ENCODE results near the gene LHB. TPM values are rescaled to one million over a fixed set of nuclear protein-coding genes. Genes with fewer than 3 reads are reported as not detected.
"Not testable (repeated sequence)": the region's sequence is repeated elsewhere in the genome, so short reads cannot be mapped to it uniquely, and the experiment has no call there.

Gene LHB
- total RNA-seq, 1 donor from 2014 or later, result not detected

GRCh38 chr19:49049011-49049410 is 32.1 kb upstream of the LHB start, which contains the start of gene CGB8:
TSS of gene CGB8 (minus strand) at chr19:49049111. CDS start at chr19:49048739, 372 bp downstream.
- not testable (repeated sequence) for H3K4me3 ChIP-seq (ENCODE audit: low read depth, low read length); FAIRE-seq; H3K36me3 ChIP-seq (ENCODE audit: control insufficient read depth, insufficient read depth, low read length); DNase-seq (ENCODE audit: low read depth); H3K27me3 ChIP-seq (ENCODE audit: control insufficient read depth, insufficient read depth, low read length)

DNA sequence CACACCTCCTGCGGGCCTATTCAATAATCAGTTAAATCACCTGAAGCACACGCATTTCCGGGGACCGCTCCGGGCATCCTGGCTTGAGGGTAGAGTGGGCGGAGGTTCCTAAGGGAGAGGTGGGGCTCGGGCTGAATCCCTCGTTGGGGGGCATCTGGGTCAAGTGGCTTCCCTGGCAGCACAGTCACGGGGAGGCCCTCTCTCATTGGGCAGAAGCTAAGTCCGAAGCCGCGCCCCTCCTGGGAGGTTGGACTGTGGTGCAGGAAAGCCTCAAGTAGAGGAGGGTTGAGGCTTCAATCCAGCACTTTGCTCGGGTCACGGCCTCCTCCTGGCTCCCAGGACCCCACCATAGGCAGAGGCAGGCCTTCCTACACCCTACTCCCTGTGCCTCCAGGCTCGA is 26.7 kb upstream of the LHB start, which contains the start of gene CGB5:
CGB5 (plus strand) TSS at position 301 of the 400 bp plus-strand sequence. CDS start 362 bp downstream, outside the sequence.
- not testable (repeated sequence) for H3K4me3 ChIP-seq (ENCODE audit: low read depth, low read length); H3K27me3 ChIP-seq (ENCODE audit: control insufficient read depth, insufficient read depth, low read length); H3K36me3 ChIP-seq (ENCODE audit: control insufficient read depth, insufficient read depth, low read length); DNase-seq (ENCODE audit: low read depth); FAIRE-seq

DNA sequence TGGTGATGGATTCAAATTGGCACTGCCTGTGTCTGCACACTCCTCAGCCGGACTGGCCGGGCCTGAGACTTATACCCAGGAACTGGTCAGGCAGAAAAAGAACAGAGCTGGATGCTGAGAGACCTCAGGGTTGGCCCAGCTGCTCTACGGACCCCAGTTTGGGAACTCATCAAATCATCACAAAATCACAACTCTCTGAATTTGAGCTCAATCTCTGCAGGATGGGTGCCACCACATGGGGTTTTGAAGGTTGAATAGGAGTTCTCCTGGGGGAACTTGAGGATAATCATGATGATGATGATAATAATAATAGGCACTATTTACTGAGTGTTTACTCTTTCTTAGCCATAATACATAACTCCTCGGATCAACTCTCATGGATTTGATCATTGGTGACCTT is 25.8 kb upstream of the LHB start:
- not testable (repeated sequence) for H3K4me3 ChIP-seq (ENCODE audit: low read depth, low read length); FAIRE-seq; H3K36me3 ChIP-seq (ENCODE audit: control insufficient read depth, insufficient read depth, low read length); DNase-seq (ENCODE audit: low read depth); H3K27me3 ChIP-seq (ENCODE audit: control insufficient read depth, insufficient read depth, low read length)

DNA sequence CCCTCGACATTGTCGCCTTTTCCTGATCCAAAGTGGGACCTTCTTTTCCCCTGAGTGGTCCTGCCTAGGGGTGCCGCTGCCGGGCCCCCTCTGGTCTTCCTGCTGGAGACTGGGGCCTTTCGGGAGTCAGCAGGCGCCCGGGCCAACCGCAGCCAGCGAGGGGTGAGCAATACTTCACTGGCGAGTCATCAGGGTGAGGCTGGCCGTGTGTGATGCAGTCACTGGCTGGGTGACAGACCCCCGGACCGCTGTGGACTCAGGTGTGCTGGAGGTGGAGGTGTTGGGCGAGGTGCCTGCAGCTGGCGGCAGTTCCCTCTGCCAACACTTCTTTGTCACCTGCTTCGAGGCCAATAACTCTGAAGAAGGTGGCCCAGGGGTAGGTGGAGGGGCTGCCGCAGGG is 25.3 kb upstream of the LHB start:
- no peak overlapping the region for H3K4me3 ChIP-seq (ENCODE audit: low read depth, low read length)
- no peak for TF ChIP-seq CTCF (IDR thresholded peaks at IDR 0.05; ENCODE audit: insufficient read depth, low read length, severe bottlenecking)
- no peaks in the 10 kb centered on the region for H3K36me3 ChIP-seq (ENCODE audit: control insufficient read depth, insufficient read depth, low read length)
- DNase-seq (ENCODE audit: low read depth), result peak; percentile 66
- no peaks in the 10 kb centered on the region for H3K27me3 ChIP-seq (ENCODE audit: control insufficient read depth, insufficient read depth, low read length)
- no peak for FAIRE-seq

GRCh38 chr19:49039736-49040135 is 22.8 kb upstream of the LHB start:
- not testable (repeated sequence) for DNase-seq (ENCODE audit: low read depth)

DNA sequence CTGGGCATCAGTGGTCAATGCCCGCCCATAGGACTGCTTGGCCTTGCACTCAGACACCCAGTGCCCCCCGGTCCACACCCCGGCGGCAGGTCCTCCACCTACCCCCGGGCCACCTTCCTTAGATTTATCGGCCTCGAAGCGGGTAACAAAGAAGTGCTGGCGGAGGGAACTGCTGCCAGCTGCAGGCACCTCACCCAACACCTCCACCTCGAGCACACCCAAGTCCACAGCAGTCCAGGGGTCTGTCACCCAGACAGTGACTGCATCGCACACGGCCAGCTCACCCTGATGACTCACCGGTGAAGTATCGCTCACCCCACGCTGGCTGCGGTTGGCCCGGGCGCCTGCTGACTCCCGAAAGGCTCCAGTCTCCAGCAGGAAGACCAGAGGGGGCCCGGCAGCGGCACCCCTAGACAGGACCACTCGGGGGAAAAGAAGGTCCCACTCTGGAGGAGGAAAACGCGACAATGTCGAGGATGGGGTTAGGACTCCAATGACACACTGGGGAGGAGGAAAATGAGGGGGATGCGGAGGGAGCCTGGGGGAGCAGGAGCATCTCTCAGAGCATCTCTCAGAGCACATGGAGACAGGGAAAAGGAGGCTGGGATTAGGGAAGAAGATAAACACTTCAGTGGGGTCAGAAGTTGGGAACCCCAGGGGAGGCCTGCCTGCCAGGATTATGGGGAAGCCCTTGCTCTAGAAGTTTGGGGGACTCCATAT is 21.8 kb upstream of the LHB start:
- DNase-seq (ENCODE audit: low read depth), result peak; percentile 50
- not testable (repeated sequence) for H3K36me3 ChIP-seq (ENCODE audit: control insufficient read depth, insufficient read depth, low read length); FAIRE-seq; H3K4me3 ChIP-seq (ENCODE audit: low read depth, low read length); H3K27me3 ChIP-seq (ENCODE audit: control insufficient read depth, insufficient read depth, low read length)

More at GRCh38 chr19:49039736-49040135, 22.8 kb upstream of the LHB start:
- FAIRE-seq; H3K4me3 ChIP-seq (ENCODE audit: low read depth, low read length); H3K36me3 ChIP-seq (ENCODE audit: control insufficient read depth, insufficient read depth, low read length); H3K27me3 ChIP-seq (ENCODE audit: control insufficient read depth, insufficient read depth, low read length): not testable (repeated sequence)

GRCh38 chr19:49038111-49038510 is 21.2 kb upstream of the LHB start:
- H3K36me3 ChIP-seq (ENCODE audit: control insufficient read depth, insufficient read depth, low read length); H3K27me3 ChIP-seq (ENCODE audit: control insufficient read depth, insufficient read depth, low read length); DNase-seq (ENCODE audit: low read depth); FAIRE-seq; H3K4me3 ChIP-seq (ENCODE audit: low read depth, low read length): not testable (repeated sequence)

DNA sequence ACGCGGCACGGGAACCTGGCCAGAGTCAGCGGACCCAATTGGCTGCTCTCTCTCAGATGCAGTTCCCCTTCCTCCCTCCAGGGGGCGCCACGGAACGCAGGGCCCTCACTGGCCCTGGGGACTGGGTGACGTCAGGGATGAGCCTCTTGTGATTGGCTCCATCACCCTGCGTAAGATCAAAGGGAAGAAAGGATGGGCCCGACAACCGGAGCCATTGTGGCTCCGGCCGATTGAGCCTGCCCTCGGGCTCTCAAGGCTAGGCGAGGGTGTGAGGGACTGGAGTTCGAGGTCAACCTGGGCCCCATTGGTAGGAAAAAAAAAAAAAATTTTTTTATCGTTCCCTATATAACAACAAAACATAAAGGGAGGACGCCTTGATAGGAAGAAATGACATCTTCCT is 19.9 kb upstream of the LHB start, which contains the start of gene CGB1:
CGB1 (minus strand) TSS at position 81 of the 400 bp plus-strand sequence. CDS start 184 bp downstream, outside the sequence.
- not testable (repeated sequence) for DNase-seq (ENCODE audit: low read depth); H3K4me3 ChIP-seq (ENCODE audit: low read depth, low read length); FAIRE-seq; H3K36me3 ChIP-seq (ENCODE audit: control insufficient read depth, insufficient read depth, low read length); H3K27me3 ChIP-seq (ENCODE audit: control insufficient read depth, insufficient read depth, low read length)
- TF ChIP-seq CTCF (IDR thresholded peaks at IDR 0.05; ENCODE audit: insufficient read depth, low read length, severe bottlenecking), result peak; percentile 47

Measured in bronchial epithelial cell (primary cell).